Activated CD8-positive, alpha-beta memory T cell treated with anti-CD3 and anti-CD28 coated beads, Interleukin-2, amount 50 U/mL, for 24 hours (primary cell): ENCODE measurements around the gene ADORA3.

Experiments
- DNase-seq: peaks from one replicate; pipeline ENCODE4 v3.0.0-alpha.2; 2020; ENCODE audit errors: extremely low read depth

ADORA3 gene

DNA sequence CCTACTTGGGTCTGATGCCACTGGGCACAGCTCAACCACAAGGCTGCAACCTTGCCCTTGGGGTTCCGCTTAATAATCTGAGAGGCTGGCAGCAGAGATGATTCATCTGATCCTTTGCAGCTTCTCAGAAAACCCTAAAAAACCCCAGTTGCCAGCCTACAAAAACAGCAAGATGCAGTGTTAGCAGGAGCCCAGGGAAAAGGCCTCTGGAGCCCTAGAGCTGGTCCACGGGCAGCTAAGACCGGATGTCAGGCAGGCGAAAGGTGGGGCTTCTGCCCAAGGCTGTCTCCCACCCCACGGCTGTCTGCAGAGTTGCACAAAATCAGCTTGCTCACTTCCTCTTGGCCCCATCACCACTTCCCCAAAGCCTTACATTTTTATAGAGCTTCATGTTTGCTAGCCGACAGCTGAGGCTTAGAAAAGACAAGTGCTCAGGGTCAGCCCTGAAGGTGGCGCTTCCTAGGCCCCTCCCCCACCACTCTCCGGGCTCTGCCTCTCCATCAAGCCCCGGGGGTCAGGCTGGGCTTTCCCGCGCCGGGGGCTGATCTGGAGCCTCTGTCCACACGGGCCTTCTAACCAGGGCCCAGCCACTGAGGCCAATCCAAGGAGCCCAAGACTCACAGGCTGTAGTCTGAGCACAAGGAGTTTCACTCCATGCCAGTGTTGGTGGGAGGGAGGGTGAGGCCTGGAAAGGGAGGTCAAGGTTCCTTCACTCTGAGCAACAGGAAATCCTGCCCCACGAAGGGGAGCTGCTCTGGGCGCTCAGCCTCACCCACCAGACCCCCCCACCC is 4.2 kb upstream of the ADORA3 start:
- DNase-seq: no peak

DNA sequence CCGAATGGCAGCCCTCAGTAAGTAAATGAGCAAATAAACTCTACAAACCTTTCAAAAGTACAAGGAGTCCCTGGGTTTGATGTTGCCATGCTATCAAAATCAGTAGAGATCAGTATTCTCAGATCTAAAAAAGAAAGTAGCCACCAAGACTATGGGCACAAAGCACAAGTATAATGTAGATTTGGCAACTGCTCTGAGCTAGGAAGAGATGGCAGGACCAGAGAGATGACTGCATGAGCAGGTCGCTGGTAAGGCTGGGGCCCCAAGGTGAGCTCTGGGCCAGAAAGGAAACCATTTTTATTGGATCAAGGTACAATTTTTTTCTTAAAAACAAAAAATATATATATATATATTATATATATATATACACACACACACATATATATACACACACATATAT is 3.1 kb upstream of the ADORA3 start:
- no peak for DNase-seq

DNA sequence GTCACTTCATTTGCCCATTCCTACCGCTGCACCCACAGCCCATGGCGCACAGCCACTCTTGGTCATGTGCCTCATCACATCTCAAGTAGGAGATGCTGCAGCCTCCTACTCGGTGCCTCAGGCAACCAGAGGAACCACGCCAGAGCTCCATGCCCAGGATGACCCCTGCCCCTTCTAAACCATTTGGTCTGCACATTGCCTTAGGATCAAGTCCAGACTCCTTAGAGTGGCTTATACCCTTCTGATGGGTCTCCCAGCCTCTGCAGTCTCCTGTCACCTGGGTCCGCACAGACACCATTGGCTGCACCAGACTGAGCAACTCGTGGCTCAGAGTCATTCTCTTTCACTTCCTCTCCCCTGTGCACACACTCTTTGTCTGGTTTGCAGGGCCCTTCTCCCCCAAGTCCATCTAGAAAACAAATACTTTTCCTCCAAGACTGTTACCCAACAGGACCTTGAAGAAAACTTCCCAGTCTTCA is 2.2 kb upstream of the ADORA3 start:
- DNase-seq: no peak

DNA sequence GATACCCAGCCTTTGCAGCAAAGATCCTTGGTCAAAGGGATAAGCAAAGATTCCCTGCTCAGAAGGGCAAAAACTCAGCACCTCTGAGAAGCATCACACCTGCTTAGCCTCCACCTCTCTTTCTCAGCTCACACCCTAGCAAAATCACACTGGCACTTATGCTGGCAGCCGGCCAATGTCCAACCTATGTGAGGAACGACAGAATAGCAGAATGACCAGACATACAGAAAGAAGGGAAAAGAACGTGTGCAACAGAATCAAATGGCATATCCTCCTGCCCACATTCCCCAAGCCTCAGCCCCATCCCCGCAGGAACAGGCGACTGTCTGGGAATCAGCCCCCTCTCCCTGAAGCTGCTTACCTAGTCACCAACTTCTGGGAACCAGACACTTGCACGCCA is 664 bp upstream of the ADORA3 start:
- DNase-seq: no peak

DNA sequence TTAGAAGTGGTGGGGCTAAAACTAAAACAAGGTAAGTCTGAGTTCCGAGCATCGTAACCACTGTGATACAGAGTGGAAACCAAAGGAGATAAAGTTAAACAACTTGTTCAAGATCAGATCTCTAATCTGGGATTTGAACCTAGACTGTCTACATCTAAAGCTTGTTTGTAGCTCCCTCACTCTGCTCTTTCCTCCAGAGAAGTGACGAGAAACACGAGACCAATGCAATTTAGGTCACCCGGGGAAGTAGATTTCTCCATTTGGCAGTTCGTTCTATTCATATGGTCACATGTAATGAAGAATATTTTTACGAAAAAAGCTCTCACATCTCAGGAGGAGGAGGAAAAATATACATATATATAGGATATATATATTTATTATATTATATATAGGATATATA is 1.8 kb downstream of the ADORA3 start:
- DNase-seq: no peak

DNA sequence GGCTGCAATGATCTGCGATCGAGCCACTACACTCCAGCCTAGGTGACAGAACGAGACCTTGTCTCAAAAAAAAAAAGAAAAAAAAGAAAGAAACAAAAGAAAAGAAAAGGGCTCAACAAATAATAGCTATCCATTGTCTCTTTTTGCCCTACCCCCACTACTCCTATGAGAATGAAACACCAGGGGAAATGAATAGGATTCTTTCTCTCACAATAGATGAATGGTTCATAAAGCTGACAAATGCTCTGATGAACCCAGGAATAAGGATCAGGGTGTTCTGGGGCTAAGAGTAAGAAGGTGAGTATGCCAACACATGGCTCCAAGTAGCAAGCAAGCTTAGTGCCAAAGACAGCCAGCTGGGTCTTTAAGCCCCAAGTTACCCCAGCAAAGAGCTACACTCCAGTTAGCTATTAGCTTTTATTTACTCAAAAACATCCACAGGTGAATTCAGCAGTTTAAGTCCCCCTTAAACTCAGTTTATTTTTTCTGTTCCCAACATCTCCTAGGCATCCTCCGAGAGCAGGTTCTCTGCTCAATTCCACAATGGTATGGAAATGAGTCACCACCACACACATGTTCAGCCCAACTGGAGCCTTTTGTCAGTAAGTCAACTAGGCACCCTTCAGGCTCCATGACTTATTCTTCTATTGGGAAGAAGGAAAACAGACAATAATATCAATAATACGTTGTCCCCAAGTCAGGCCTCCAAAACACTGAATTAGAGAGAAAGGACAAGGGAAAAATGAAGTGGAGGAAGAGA is 4.2 kb downstream of the ADORA3 start:
- DNase-seq: no peak

DNA sequence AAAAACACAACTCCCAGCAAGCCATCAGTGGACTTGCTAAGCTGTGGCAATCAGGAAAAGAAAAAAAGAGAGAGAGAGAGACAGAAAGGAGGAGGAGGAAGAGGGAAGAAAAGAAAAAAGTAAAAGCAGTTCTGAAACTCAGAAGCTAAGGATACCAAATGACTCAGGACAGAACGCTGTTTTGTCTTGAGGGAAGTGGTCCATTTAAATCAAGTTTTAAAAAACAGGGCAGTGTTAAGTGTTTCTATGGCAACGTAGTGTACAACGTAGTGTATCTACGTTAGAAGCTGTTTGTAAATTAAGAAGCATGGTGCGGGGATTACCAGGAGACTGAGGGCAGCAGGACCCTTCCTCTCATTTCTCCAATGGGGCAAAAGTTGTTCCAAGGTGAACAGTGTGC is 5.8 kb downstream of the ADORA3 start:
- no peak for DNase-seq

DNA sequence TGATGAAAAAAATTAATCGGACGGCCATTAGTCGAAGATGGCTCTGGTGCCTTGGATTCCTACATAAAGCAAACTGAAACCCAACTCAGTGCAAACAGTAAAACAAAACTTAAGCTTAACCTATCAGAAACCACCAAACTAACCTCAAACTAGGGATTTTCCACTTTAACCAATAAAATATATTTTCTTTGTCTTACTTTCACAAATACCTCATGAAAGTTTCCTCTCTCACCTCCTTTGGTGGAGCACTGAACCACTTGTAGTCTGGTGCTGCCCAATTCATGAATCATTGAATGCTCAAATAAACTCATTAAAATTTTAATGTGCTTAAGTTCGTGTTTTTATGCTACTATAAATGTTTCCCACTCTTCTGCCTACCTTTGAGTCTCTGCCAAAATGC is 7.0 kb downstream of the ADORA3 start:
- no peak for DNase-seq

DNA sequence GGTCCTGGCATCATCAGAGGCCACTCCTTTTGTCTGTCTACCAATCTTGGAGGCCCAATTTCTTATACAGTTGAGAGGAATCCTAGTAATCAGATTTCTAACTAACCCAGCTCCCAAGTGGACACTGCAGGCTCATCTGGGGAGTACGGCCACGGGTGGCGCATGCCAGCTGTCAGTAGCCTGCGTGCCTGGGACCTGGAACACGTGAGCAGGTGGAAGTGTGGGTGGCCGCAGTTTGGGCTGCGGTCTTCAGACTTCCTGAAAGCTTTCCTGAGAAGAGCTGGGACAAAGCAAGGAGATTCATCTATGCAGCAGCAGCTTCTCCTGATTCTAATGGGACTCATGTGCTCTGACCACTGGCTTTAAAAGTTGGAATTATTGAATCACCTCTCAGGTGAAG is 12.4 kb downstream of the ADORA3 start:
- no peak for DNase-seq

DNA sequence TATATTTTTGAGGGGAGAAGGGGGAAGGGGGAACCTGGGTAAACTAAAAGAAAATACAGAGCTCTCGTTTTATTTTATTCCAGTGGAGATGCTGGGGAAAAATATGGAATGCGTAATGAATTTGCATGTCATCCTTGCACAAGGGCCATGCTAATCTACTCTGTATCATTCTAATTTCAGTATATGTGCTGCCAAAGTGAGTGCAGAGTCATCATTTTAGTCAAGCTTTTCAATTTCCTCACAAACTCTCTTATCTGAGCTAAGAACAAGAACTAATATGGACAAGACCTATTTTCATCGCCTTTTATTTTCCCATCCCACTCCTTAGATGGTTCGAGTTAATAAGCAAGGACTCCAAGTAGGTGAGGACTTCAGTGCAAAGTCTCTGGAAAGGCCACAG is 13.2 kb downstream of the ADORA3 start:
- DNase-seq: no peak

DNA sequence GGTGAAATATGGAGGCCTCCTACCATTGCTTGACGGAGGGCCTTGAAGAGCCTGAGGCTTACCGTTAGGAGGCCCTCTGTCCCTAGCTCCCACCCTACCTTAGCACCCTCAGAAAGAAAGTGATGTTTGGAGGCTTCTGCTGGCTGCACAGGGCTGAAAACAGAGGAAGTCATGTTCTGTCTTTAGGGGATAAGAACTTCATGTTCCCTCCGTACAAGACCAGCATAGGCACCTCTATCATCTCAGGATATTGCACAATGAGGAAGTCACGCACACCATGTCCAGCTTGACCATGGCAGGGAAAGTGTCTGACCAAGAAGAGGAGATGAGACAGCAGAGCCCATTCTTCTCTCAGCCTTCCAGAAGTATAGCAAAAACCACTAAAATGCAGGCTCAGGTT is 13.8 kb downstream of the ADORA3 start:
- DNase-seq: no peak

DNA sequence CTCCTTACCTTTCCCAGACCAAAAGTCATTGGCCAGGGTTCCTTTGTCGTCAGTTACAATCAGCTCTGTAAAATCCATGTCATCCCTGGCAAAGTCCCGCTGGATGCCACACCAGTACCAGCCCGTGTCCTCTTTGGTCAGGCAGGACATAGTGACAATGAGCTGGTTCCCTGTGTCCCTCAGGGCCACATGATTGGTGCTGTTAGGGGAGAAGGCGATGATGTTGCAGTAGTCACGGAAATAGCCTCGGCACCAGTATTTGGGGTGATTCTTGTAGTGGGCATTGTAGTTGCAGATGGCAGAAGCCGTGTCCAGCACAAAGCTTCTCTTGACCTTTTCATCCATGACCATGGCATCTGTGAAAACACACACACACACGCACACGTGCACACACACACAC is 14.8 kb downstream of the ADORA3 start:
- DNase-seq: no peak

DNA sequence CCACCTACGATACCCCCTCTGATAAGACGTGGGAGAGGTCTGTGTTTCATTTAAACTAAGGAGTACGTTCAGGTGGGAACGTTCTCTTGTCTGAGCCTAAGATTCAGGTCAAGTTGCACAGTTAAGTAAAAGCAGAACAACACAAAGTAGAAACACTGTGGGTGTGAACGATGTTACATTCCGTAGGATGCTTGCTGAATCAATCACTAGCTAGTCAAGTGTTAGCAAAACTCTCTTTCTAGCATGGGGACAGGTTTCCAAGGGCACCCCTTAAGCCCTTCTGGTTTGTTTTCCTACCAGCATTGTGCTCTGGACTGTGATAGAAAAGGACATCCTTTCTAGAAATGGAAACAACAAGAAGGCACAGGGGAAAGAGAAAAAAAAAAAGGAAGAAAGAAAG is 16.3 kb downstream of the ADORA3 start:
- no peak for DNase-seq

DNA sequence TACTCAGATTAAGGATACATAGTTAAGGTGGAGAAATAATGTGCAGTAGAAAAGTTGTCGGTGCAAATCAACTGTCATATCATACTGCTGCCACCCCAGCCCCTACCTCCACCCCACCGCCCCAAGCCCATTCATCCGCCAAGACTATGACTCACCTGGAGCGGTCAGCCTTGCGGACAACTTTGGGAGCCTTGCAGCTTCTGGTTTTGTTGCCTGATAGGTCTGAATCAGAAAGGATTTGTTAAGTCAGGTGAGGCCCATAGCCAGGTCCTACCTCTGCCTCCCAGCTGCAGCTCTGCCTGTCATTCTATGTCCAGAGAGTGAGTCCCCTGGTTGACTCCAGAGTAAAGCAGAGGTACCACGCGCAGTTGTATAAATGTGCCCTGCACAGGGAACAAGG is 17.0 kb downstream of the ADORA3 start:
- no peak for DNase-seq

DNA sequence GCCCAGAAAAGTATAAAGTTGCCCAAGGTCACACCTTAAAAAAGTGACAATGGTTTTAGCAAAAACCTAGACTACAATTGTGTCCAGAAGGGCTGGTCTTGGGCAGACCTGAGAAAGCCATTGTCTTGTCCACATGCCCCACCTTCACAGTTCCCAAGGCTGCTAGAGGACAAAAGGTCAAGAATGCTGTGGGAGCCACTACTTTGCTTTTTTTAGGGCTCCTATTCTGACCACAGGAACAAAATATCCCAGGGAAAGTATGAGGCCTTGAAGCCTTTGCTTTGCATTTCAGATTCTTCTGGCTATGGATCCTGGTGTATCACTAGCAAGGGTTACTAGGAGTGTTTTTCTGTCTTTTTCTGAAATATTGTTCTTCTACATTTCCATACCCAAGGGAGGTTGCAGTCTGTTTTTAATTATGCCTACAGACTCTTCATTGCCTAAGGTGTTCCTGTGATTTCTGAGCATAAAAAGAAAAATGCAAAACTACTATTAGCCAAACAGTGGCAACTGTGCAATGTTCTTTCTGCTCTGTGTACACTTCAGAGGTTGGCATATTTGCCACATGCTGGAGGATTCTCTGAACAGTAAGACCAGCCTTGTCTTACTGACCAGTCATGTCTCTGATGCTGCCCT is 18.9 kb downstream of the ADORA3 start:
- DNase-seq: no peak

DNA sequence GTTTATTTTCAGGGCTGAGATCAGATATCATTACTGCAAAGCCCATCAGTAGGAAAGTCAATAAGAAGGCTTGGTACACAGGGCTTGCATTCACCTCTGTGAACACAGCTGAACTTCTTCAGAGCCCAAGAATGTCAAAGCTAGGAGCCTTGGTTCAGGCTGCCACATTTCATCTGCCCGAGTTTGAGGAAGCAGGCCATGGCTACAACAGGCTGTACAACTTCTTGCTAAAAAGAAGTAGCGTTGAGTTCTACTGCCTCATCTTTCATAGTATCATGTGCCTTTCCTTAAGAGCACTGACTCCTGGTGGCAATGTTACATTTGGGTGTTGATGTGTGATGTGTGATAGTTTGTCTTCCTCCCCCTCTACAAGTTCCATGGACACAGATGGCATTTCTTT is 19.6 kb downstream of the ADORA3 start:
- no peak for DNase-seq

DNA sequence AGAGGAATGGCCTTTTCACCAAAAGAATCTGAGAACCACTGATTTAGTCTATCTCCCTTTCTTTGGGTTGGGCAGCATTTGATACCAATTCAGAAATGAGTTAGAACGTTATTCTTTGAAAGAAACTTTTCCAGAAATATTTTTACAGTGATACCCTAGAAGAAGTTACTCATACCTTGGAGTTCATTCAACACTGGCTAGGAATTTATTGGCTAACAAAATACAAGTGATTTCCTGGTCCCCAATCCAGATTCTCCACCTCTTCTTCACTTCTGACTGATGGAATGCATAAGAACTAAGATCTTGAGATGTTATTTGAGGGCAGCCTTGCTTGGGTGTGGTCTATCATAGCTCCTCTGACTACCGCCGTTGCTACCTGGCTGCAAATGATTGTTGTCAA is 20.3 kb downstream of the ADORA3 start:
- DNase-seq: no peak

DNA sequence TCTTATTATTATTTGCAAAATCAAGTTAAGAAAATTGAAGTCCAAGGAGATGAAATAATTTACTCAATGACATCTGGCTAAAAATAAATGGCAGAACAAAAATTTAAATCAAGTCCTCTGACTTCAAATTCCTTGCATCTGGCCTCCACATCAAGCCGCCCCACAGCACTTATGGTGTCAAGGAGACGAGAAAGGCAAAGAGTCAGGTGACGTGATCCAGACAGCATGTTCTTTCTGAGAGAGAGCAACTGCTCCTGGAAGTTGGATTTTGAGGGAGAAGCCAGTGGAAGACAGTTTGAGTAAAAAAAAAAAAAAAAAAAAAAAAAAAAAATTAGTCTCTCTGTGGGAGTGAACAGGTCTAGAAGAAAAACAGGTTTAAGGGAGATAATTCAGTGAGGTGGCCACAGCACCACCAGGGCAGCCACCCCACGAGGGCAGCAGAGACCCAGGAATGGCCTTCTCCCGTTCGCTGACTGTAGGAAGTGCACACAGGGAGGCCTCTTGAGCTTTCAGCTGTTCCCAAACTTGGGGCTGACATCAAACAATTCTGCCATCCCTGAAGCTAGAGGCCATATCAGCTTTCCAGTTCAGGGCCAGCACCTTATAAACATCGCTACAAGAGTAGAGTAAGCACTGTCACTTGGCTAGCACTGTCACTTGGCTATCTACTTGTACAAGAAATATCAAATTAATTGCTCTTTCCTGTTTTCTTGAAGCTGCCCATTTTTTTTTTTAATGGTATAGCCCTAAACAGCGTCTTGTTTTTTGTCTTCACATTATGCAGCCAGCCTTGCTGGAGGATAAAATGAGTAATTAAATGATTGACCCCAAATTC is 21.8 kb downstream of the ADORA3 start:
- no peak for DNase-seq

DNA sequence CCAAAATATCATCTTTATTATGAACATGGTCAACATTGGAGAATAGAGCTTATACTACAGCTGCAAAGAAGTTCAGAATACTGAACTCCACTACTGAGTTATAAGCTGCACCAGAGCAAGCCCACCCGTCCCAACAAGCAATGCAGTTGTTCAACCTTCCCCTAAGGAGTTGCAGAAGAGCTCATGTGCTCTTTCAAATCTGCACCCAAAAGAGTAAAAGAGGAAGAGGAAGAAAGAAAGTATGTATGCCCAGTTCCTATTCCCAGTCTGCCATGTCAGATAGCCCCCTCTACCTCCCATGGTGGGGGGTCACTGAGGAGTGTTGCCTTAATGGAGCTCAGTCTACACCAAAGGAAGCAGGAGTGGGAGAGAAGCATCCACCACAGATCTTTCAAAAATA is 22.8 kb downstream of the ADORA3 start:
- no peak for DNase-seq

DNA sequence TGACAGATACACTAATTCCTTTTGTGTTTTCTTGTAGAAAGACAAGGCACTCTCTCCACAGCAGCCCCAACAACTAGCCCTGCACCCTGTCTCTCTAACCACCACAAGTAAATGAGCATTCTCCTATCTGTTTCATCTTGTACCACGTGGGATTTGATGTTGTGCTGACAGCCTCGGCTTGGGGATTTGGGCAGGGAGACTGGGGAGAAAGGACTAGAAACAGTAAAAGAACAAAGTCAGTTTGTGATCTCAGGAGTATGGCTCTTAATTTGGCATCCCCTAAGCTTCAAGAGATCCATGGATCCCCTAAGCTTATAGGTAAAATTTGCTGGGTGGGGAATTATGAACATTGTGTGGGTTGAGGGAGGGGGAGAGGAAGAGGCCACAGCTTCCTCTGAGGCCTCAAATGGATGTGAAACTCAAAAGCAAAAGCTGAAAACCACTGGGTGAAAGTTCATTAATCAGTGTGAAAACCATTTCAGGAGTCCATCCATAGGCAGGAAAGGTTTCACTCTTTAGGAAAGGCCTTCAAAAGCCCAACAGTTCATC is 26.6 kb downstream of the ADORA3 start:
- DNase-seq: no peak

DNA sequence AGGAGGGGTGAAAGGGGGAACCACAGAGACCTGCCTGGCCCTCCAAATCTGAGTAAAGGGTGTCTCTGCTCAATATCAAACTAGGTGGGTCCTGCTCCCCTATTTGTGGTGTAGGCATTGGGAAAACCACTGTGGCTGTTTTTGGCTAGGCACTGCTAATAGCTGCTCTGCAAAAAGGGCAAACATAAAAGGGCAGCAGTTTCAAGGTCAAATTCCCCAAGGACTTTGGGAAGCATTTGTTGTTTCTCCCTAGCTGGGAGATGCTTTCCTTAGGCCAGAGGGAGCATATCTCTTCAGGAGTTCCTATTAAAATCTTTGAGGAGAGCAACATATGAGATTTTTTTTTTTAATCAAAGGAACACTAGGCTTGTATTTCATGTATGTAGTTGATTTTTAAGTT is 27.2 kb downstream of the ADORA3 start:
- no peak for DNase-seq

DNA sequence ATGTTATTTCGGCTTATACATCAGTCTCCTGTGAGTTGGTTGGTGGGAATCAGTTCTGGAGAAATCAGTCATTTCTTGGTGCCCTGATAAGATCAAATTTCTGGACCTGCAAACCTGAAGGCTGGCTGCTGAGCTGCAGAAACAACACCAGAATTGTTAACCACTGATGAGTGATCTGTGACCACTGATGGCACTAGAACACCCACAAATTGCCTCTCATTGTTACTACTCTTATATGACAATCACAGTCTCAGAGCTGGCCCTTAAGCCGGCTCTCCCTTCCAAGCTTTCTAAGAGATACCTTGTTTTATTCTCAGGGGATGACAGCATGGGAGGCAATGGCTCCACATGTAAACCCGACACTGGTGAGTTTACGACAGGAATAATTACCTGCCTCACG is 27.7 kb downstream of the ADORA3 start:
- no peak for DNase-seq
